ENCODE measurements around the gene YEATS4.

Gene YEATS4

DNA sequence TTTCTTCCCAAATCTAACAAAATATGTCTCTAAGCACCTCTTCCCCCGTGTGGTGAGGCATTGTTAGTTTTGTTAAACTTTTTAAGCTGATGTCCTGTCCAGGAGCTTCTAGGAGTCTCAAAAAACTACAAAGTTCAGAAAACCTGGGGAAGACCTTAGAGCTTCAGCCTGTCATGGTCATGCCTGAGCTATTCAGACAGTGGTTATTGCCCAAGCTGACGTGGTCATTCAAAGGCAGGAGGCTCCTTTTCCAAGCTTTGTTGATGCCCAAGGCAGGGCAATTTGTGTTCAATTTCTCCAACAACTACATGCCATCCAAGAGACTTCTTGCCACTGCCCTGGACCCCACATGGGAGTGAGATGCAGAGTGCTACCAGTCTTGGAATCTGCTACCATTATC lies 17.1 kb upstream of the YEATS4 start:
- H3K4me1 ChIP-seq (ENCODE audit: control extremely low read depth in 1 of 4, control insufficient read depth in 4 of 4, insufficient read depth in 4 of 4, low read length in 3 of 4) = peaks cover 3 to 29% (median 5%) of the 10 kb centered on the region in 4 experiments
- H3K4me3 ChIP-seq (ENCODE audit: control insufficient read depth in 1 of 7, extremely low read depth in 1 of 7, insufficient read depth in 4 of 7, low read depth in 2 of 7, low read length in 6 of 7) = no peak overlapping the region

GRCh38 chr12:69343357-69343756 lies 16.2 kb upstream of the YEATS4 start:
- H3K4me3 ChIP-seq (ENCODE audit: control insufficient read depth in 1 of 7, extremely low read depth in 1 of 7, insufficient read depth in 4 of 7, low read depth in 2 of 7, low read length in 6 of 7) = no peak overlapping the region
- no peaks in the 10 kb centered on the region for H3K36me3 ChIP-seq (ENCODE audit: control insufficient read depth in 4 of 4, insufficient read depth in 4 of 4, low read length in 3 of 4)
- ChIA-PET CTCF (interaction anchor here (2.2 to 3.2 kb wide), 2 partner anchors 9 to 14 kb away, joined by 5 to 15 read pairs; no protein-coding TSS in a partner anchor), POLR2A (no interaction called here)
- no peaks in the 10 kb centered on the region for H3K27me3 ChIP-seq (replicated peaks in 2 of 5; ENCODE audit: control insufficient read depth in 4 of 5, insufficient read depth in 5 of 5, low read length in 4 of 5)
- peaks cover 6 to 32% (median 10%) of the 10 kb centered on the region in 4 experiments for H3K4me1 ChIP-seq (ENCODE audit: control extremely low read depth in 1 of 4, control insufficient read depth in 4 of 4, insufficient read depth in 4 of 4, low read length in 3 of 4)
- DNase-seq = no peak
- 82% methylated on average over 1 of the region's 3 CpGs for WGBS (ENCODE audit: insufficient coverage)
- H3K27ac ChIP-seq (ENCODE audit: insufficient read depth in 1 of 2, low read depth in 1 of 2, low read length in 2 of 2, poor library complexity in 1 of 2, severe bottlenecking in 2 of 2) = no peak overlapping the region
- no peaks in the 10 kb centered on the region for H3K9me3 ChIP-seq (ENCODE audit: control extremely low read depth in 1 of 5, control insufficient read depth in 4 of 5, insufficient read depth in 2 of 5, low read depth in 1 of 5, low read length in 4 of 5)

More for the DNA sequence above, 17.1 kb upstream of the YEATS4 start:
- CTCF ChIA-PET = interaction anchor here (1.4 to 3.2 kb wide), 3 partner anchors 10 to 15 kb away, joined by 5 to 15 read pairs (median 6); no protein-coding TSS in a partner anchor
- Histone ChIP-seq H3K27ac (ENCODE audit: insufficient read depth in 1 of 2, low read depth in 1 of 2, low read length in 2 of 2, poor library complexity in 1 of 2, severe bottlenecking in 2 of 2) (no peak overlapping the region), H3K9me3 (ENCODE audit: control extremely low read depth in 1 of 5, control insufficient read depth in 4 of 5, insufficient read depth in 2 of 5, low read depth in 1 of 5, low read length in 4 of 5) (no peaks in the 10 kb centered on the region), H3K27me3 (replicated peaks in 2 of 5; ENCODE audit: control insufficient read depth in 4 of 5, insufficient read depth in 5 of 5, low read length in 4 of 5) (no peaks in the 10 kb centered on the region), H3K36me3 (ENCODE audit: control insufficient read depth in 4 of 4, insufficient read depth in 4 of 4, low read length in 3 of 4) (no peaks in the 10 kb centered on the region)
- POLR2A ChIA-PET = interaction anchor here (1.0 kb wide), 1 partner anchor 11 kb away, joined by 3 read pairs; no protein-coding TSS in a partner anchor
- WGBS (ENCODE audit: insufficient coverage) = 100% methylated on average over 2 of the region's 2 CpGs
- DNase-seq = no peak

DNA sequence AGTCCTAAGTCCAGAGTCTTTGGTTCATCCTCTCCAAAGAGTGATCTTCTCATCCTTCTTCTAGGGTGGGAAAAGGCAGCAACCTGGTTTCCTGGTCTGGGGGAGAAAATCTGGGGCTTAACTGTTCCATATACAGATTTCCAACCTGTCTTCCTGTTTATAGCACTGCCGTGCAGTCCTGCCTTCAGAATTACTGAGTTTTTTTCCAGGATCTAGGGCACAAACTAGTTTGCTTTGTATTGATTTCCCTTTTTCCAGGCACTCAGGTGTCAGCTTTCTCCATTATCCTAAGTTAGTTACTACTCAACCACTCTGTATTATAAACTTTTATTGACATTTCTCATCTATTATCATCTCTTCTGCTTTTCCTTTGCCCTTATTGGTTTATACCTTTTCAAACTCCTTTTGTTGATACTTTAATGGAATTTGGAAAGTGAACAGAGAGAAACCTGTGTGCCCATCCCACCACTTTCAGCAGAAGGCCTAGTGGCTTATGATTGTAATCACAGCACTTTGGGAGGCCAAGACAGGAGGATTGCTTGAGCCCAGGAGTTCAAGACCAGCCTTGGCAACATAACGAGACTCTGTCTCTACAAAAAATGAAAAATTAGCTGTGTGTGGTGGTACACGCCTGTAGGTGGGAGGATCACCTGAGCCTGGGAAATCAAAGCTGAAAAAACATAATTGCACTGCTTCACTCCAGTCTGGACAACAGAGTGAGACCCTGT lies 15.5 kb upstream of the YEATS4 start:
- WGBS (ENCODE audit: insufficient coverage) = 100% methylated on average over 2 of the region's 3 CpGs
- H3K4me3 ChIP-seq (ENCODE audit: control insufficient read depth in 1 of 7, extremely low read depth in 1 of 7, insufficient read depth in 4 of 7, low read depth in 2 of 7, low read length in 6 of 7) = no peak overlapping the region
- DNase-seq = no peak
- POLR2A ChIA-PET = no interaction called here
- CTCF ChIA-PET = interaction anchor here (0.8 to 3.2 kb wide), 3 partner anchors 8 to 14 kb away, joined by 3 to 15 read pairs (median 5); no protein-coding TSS in a partner anchor
- H3K4me1 ChIP-seq (ENCODE audit: control extremely low read depth in 1 of 4, control insufficient read depth in 4 of 4, insufficient read depth in 4 of 4, low read length in 3 of 4) = peaks cover 6 to 35% (median 12%) of the 10 kb centered on the region in 4 experiments
- H3K27ac ChIP-seq (ENCODE audit: insufficient read depth in 1 of 2, low read depth in 1 of 2, low read length in 2 of 2, poor library complexity in 1 of 2, severe bottlenecking in 2 of 2) = no peak overlapping the region
- no peaks in the 10 kb centered on the region for H3K9me3 ChIP-seq (ENCODE audit: control extremely low read depth in 1 of 5, control insufficient read depth in 4 of 5, insufficient read depth in 2 of 5, low read depth in 1 of 5, low read length in 4 of 5)
- no peaks in the 10 kb centered on the region for H3K27me3 ChIP-seq (replicated peaks in 2 of 5; ENCODE audit: control insufficient read depth in 4 of 5, insufficient read depth in 5 of 5, low read length in 4 of 5)
- no peaks in the 10 kb centered on the region for H3K36me3 ChIP-seq (ENCODE audit: control insufficient read depth in 4 of 4, insufficient read depth in 4 of 4, low read length in 3 of 4)

DNA sequence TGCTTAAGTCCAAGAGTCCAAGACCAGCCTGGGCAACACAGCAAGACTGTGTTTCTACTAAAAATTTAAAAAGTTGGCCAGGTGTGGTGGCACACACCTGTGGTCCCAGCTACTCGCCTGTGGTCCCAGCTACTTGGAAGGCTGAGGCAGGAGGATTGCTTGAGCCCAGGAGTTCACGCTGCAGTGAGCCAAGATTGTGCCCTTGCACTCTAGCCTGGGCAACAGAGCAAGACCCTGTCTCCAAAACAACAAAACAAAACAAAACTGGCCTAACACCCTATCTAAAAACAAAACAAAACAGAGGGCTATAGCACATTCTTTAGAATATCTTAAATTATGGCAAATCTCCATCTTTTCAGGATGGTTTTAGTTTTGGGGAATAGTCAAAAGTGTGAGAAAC lies 14.5 kb upstream of the YEATS4 start:
- no peaks in the 10 kb centered on the region for H3K36me3 ChIP-seq (ENCODE audit: control insufficient read depth in 4 of 4, insufficient read depth in 4 of 4, low read length in 3 of 4)
- no peaks in the 10 kb centered on the region for H3K27me3 ChIP-seq (replicated peaks in 2 of 5; ENCODE audit: control insufficient read depth in 4 of 5, insufficient read depth in 5 of 5, low read length in 4 of 5)
- 100% methylated on average over 2 of the region's 2 CpGs for WGBS (ENCODE audit: insufficient coverage)
- ChIA-PET CTCF (interaction anchor here (0.8 kb wide), 1 partner anchor 10 kb away, joined by 3 read pairs; no protein-coding TSS in a partner anchor), POLR2A (no interaction called here)
- H3K9me3 ChIP-seq (ENCODE audit: control extremely low read depth in 1 of 5, control insufficient read depth in 4 of 5, insufficient read depth in 2 of 5, low read depth in 1 of 5, low read length in 4 of 5) = no peaks in the 10 kb centered on the region
- H3K27ac ChIP-seq (ENCODE audit: insufficient read depth in 1 of 2, low read depth in 1 of 2, low read length in 2 of 2, poor library complexity in 1 of 2, severe bottlenecking in 2 of 2) = no peak overlapping the region
- DNase-seq = no peak
- H3K4me3 ChIP-seq (ENCODE audit: control insufficient read depth in 1 of 7, extremely low read depth in 1 of 7, insufficient read depth in 4 of 7, low read depth in 2 of 7, low read length in 6 of 7) = no peak overlapping the region
- peaks cover 6 to 35% (median 12%) of the 10 kb centered on the region in 4 experiments for H3K4me1 ChIP-seq (ENCODE audit: control extremely low read depth in 1 of 4, control insufficient read depth in 4 of 4, insufficient read depth in 4 of 4, low read length in 3 of 4)

- POLR2A ChIA-PET = no interaction called here
- no CpG with 5 or more reads among the region's 1 CpG for WGBS (ENCODE audit: insufficient coverage)
- CTCF ChIA-PET = no interaction called here
Measured at GRCh38 chr12:69345742-69346141, 13.8 kb upstream of the YEATS4 start.

DNA sequence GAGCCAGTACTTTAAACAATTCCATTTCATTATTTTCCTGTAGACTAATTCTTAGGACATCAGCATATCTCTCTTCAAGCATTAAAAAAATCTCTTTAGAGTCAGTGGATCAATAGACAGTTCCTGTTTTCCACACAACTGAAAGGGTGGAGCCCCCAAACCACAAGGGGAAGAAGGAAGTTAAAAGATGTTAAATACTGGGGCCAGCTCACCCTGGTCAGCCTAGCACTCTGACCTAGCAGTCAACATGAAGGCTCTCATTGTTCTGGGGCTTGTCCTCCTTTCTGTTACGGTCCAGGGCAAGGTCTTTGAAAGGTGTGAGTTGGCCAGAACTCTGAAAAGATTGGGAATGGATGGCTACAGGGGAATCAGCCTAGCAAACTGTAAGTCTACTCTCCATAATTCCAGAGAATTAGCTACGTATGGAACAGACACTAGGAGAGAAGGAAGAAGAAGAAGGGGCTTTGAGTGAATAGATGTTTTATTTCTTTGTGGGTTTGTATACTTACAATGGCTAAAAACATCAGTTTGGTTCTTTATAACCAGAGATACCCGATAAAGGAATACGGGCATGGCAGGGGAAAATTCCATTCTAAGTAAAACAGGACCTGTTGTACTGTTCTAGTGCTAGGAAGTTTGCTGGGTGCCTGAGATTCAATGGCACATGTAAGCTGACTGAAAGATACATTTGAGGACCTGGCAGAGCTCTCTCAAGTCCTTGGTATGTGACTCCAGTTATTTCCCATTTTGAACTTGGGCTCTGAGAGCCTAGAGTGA lies 11.2 kb upstream of the YEATS4 start, which contains the start of gene LYZ:
Gene LYZ (plus strand): TSS at position 220 of the 777 bp plus-strand sequence. CDS start 28 bp downstream, at position 248.
- 73% methylated on average over 3 of the region's 4 CpGs for WGBS (ENCODE audit: insufficient coverage)
- Histone ChIP-seq H3K9me3 (ENCODE audit: control extremely low read depth in 1 of 5, control insufficient read depth in 4 of 5, insufficient read depth in 2 of 5, low read depth in 1 of 5, low read length in 4 of 5) (no peaks in the 10 kb centered on the region), H3K36me3 (ENCODE audit: control insufficient read depth in 4 of 4, insufficient read depth in 4 of 4, low read length in 3 of 4) (no peaks in the 10 kb centered on the region), H3K27me3 (replicated peaks in 2 of 5; ENCODE audit: control insufficient read depth in 4 of 5, insufficient read depth in 5 of 5, low read length in 4 of 5) (no peaks in the 10 kb centered on the region), H3K4me1 (ENCODE audit: control extremely low read depth in 1 of 4, control insufficient read depth in 4 of 4, insufficient read depth in 4 of 4, low read length in 3 of 4) (peaks cover 2 to 18% (median 9%) of the 10 kb centered on the region in 4 experiments), H3K27ac (ENCODE audit: insufficient read depth in 1 of 2, low read depth in 1 of 2, low read length in 2 of 2, poor library complexity in 1 of 2, severe bottlenecking in 2 of 2) (peak within 1 kb of the TSS in 1 of 2 experiments; percentile 27), H3K4me3 (ENCODE audit: control insufficient read depth in 1 of 7, extremely low read depth in 1 of 7, insufficient read depth in 4 of 7, low read depth in 2 of 7, low read length in 6 of 7) (peak within 1 kb of the TSS in 6 of 7 experiments; percentile 3 to 69 (median 54))
- ChIA-PET CTCF (interaction anchor here (0.8 to 3.4 kb wide), 6 partner anchors 8 to 221 kb away, joined by 3 to 19 read pairs (median 4); no protein-coding TSS in a partner anchor), POLR2A (no interaction called here)
- peak in 2 of 3 donors; percentile 56 to 66 for DNase-seq

More at GRCh38 chr12:69345742-69346141, 13.8 kb upstream of the YEATS4 start:
- peaks cover 6 to 34% (median 12%) of the 10 kb centered on the region in 4 experiments for H3K4me1 ChIP-seq (ENCODE audit: control extremely low read depth in 1 of 4, control insufficient read depth in 4 of 4, insufficient read depth in 4 of 4, low read length in 3 of 4)
- no peak overlapping the region for H3K27ac ChIP-seq (ENCODE audit: insufficient read depth in 1 of 2, low read depth in 1 of 2, low read length in 2 of 2, poor library complexity in 1 of 2, severe bottlenecking in 2 of 2)
- no peak overlapping the region for H3K4me3 ChIP-seq (ENCODE audit: control insufficient read depth in 1 of 7, extremely low read depth in 1 of 7, insufficient read depth in 4 of 7, low read depth in 2 of 7, low read length in 6 of 7)
- H3K9me3 ChIP-seq (ENCODE audit: control extremely low read depth in 1 of 5, control insufficient read depth in 4 of 5, insufficient read depth in 2 of 5, low read depth in 1 of 5, low read length in 4 of 5) = no peaks in the 10 kb centered on the region
- H3K36me3 ChIP-seq (ENCODE audit: control insufficient read depth in 4 of 4, insufficient read depth in 4 of 4, low read length in 3 of 4) = no peaks in the 10 kb centered on the region
- DNase-seq = no peak
- no peaks in the 10 kb centered on the region for H3K27me3 ChIP-seq (replicated peaks in 2 of 5; ENCODE audit: control insufficient read depth in 4 of 5, insufficient read depth in 5 of 5, low read length in 4 of 5)

All from common myeloid progenitor, CD34-positive (primary cell).